WERI-Rb-1 (cell line): ENCODE measurements around the gene ANKRD33B.
"Not testable (repeated sequence)": the region's sequence is repeated elsewhere in the genome, so short reads cannot be mapped to it uniquely, and the experiment has no call there.

ENCODE experiments used
- DNase-seq: peaks from one replicate; pipeline ENCODE4 v3.0.0-alpha.2; 2020
- H3K27ac ChIP-seq: fragments of 250-450 bp; sonication (Bioruptor Pico); 2 replicates; pipeline ENCODE4 v1.5.1; 2020; ENCODE audit warnings: mild to moderate bottlenecking, moderate library complexity
- H3K27me3 ChIP-seq: fragments of 250-450 bp; sonication (Bioruptor Pico); 2 replicates; pipeline ENCODE4 v1.5.1; 2021; ENCODE audit warnings: mild to moderate bottlenecking, low read depth, moderate library complexity; ENCODE audit not compliant: insufficient read depth, severe bottlenecking
- H3K36me3 ChIP-seq: fragments of 250-450 bp; sonication (Bioruptor Pico); 2 replicates; pipeline ENCODE4 v1.5.1; 2020; ENCODE audit warnings: mild to moderate bottlenecking, moderate library complexity
- H3K4me3 ChIP-seq: 2 replicates; pipeline ENCODE4 v1.5.1; 2011; ENCODE audit warnings: low read depth, mild to moderate bottlenecking, control low read depth, low read length
- H3K9me3 ChIP-seq: fragments of 250-450 bp; sonication (Bioruptor Pico); 2 replicates; pipeline ENCODE4 v1.5.1; 2021; ENCODE audit warnings: mild to moderate bottlenecking, moderate library complexity; ENCODE audit not compliant: severe bottlenecking
- CTCF ChIP-seq: IDR thresholded peaks from 2 replicates; pipeline ENCODE4 v1.5.1; 2011; ENCODE audit warnings: low read depth, mild to moderate bottlenecking, control low read depth, inconsistent platforms, low read length

Gene ANKRD33B

GRCh38 chr5:10663489-10664179 is 99.8 kb downstream of the ANKRD33B start:
- Histone ChIP-seq H3K36me3 (no peaks in the 10 kb centered on the region), H3K27me3 (no peaks in the 10 kb centered on the region), H3K27ac (no peak overlapping the region), H3K4me3 (no peak overlapping the region), H3K9me3 (peaks cover 7% of the 10 kb centered on the region)
- TF ChIP-seq CTCF: no peak
- DNase-seq: no peak

GRCh38 chr5:10664180-10664769 is 100.4 kb downstream of the ANKRD33B start:
- not testable (repeated sequence) for H3K36me3 ChIP-seq, H3K27me3 ChIP-seq, H3K4me3 ChIP-seq, H3K27ac ChIP-seq, DNase-seq, H3K9me3 ChIP-seq

- H3K27me3 ChIP-seq: no peaks in the 10 kb centered on the region
- no peak for TF ChIP-seq CTCF
- no peak overlapping the region for H3K4me3 ChIP-seq
- DNase-seq: no peak
- no peaks in the 10 kb centered on the region for H3K36me3 ChIP-seq
- no peak overlapping the region; the same call in 1 of the 2 replicates for H3K27ac ChIP-seq
- H3K9me3 ChIP-seq: peaks cover 7% of the 10 kb centered on the region
These were observed 101.9 kb downstream of the ANKRD33B start for GRCh38 chr5:10665799-10666198.

GRCh38 chr5:10666531-10667299 is 102.8 kb downstream of the ANKRD33B start:
- no peak for TF ChIP-seq CTCF
- Histone ChIP-seq H3K36me3 (no peaks in the 10 kb centered on the region), H3K27me3 (no peaks in the 10 kb centered on the region), H3K9me3 (peaks cover 7% of the 10 kb centered on the region), H3K4me3 (no peak overlapping the region), H3K27ac (no peak overlapping the region)
- no peak for DNase-seq

GRCh38 chr5:10667431-10668057 is 103.7 kb downstream of the ANKRD33B start:
- no peaks in the 10 kb centered on the region for H3K36me3 ChIP-seq
- H3K27me3 ChIP-seq: no peaks in the 10 kb centered on the region
- no peak for TF ChIP-seq CTCF
- no peak overlapping the region for H3K4me3 ChIP-seq
- no peak for DNase-seq
- peaks cover 7% of the 10 kb centered on the region for H3K9me3 ChIP-seq
- no peak overlapping the region for H3K27ac ChIP-seq

- Histone ChIP-seq H3K9me3 (peaks cover 7% of the 10 kb centered on the region), H3K4me3 (no peak overlapping the region), H3K27me3 (no peaks in the 10 kb centered on the region), H3K27ac (no peak overlapping the region), H3K36me3 (no peaks in the 10 kb centered on the region)
- TF ChIP-seq CTCF: no peak
- DNase-seq: no peak
These were observed 104.8 kb downstream of the ANKRD33B start for GRCh38 chr5:10668697-10669096.
